D721Med (cell line): Measurements from ENCODE around the gene AP3B1.

Experiments
- DNase-seq: peaks from one replicate; pipeline ENCODE4 v3.0.0; 2011; ENCODE audit warnings: low spot score; ENCODE audit not compliant: insufficient read length
- FAIRE-seq: peaks from 2 replicates; lab custom pipeline; 2011; peaks lifted over from hg19 to GRCh38; lab: Jason Lieb, UNC
- TF ChIP-seq, protein P1 (sequence below): IDR thresholded peaks from 2 replicates; pipeline ENCODE4 v1.5.1; 2012; ENCODE audit warnings: mild to moderate bottlenecking, control low read depth; ENCODE audit not compliant: insufficient read depth; ENCODE audit errors: missing control alignments

Gene AP3B1

DNA sequence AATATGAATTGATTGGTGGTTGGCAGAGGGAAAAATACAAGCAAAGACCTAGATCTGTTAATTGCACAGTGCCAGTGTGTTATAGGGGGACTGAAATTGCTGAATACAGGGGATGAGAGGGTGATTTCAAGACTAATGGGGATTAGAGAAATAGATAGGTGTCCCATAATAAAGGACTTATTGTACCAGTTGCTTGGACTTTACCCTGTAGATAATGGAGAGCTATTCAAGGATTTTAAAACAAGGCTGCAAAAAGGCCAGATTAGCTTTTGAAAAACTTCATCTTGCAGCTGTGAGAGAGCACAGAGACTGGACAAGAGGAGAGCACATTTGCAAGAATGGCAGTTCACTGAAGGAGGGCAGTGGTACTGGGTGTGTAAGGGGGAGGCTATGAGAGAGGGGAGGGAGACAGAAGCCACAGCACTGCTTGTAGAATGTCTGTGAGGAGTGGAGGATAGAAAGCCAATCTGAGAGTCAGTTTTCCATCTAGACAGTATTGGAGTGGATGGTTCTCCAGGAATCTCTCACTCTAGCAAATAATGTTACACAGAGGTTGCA lies 37.1 kb upstream of the AP3B1 start:
- TF ChIP-seq, protein P1, sequence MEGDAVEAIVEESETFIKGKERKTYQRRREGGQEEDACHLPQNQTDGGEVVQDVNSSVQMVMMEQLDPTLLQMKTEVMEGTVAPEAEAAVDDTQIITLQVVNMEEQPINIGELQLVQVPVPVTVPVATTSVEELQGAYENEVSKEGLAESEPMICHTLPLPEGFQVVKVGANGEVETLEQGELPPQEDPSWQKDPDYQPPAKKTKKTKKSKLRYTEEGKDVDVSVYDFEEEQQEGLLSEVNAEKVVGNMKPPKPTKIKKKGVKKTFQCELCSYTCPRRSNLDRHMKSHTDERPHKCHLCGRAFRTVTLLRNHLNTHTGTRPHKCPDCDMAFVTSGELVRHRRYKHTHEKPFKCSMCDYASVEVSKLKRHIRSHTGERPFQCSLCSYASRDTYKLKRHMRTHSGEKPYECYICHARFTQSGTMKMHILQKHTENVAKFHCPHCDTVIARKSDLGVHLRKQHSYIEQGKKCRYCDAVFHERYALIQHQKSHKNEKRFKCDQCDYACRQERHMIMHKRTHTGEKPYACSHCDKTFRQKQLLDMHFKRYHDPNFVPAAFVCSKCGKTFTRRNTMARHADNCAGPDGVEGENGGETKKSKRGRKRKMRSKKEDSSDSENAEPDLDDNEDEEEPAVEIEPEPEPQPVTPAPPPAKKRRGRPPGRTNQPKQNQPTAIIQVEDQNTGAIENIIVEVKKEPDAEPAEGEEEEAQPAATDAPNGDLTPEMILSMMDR = no peak
- DNase-seq = no peak
- no peak for FAIRE-seq

DNA sequence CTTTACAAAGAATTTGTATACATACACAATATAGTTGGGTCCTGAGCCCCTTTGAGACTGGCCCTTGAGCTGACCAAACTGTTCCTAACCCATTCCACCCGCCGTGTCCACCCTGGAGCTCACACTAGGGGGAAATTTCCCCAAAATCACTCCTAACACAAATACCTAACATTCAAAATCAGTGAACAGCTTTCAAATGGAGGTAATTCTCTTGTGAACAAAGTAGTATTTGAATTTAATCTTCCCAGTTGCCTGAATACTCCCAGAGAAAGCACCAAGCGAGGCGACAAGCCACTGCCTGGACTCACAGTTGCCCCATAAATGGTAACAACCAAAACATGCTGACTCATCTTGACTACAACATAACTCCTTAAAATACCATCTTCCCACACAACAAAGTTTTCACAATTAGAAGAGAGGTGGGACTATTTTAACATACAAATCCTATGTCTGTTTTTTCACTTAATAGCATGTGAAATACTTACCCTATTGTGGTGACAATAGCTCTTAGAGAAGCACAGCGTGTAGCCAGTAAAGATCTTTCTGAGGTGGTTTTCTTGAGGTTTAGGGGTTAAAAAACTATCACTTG lies 34.2 kb upstream of the AP3B1 start:
- DNase-seq (no peak), FAIRE-seq (peak; percentile 32)
- TF ChIP-seq, protein P1 = no peak

DNA sequence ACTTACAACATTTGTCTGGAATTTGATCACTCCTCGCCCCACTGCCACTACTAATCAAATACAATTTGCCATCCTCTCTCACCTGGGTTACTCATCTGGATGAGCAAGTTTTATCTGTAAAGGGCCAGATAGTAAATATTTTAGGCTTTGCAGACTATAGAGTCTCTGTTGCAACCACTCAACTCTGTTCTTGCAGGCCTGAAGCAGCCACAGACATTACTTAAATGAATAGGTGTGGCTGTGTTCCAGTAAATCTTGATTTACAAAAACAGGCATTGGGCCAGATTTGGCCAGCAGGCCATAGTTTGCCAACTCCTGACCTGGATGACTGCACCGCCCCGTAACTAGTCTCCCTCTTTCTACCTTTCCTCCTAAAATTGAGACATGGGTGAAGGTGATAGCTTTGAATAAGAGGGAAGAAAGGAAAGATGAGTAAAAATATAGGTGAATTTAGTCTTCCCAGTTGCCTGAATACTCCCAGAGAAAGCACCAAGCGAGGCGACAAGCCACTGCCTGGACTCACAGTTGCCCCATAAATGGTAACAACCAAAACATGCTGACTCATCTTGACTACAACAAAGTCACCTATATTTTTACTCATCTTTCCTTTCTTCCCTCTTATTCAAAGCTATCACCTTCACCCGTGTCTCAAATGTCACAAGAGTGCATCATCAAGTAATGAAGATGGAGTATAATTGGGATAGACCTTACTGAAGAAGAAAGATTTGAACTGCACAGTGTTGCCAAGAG lies 33.4 kb upstream of the AP3B1 start:
- no peak for FAIRE-seq
- no peak for DNase-seq
- TF ChIP-seq, protein P1 = no peak

DNA sequence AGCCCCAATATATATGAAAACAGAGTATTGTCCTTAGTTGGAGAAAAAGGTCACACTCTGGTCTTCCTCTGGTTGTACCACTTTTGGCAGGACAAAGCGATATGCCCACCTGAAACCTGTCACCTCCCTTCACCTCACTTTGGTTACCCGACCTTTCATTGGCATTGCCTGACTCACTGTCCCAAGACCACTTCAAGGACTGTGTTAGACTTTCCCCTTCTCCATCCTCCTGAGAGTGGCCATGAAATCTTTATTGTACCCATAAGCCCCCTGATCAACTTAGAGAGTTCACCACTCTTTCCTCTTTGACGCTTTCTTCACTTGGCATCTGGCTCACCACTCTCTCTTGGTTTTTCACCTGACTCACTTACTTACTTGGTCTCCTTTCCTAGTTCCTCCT lies 32.4 kb upstream of the AP3B1 start:
- TF ChIP-seq, protein P1 = no peak
- no peak for FAIRE-seq

DNA sequence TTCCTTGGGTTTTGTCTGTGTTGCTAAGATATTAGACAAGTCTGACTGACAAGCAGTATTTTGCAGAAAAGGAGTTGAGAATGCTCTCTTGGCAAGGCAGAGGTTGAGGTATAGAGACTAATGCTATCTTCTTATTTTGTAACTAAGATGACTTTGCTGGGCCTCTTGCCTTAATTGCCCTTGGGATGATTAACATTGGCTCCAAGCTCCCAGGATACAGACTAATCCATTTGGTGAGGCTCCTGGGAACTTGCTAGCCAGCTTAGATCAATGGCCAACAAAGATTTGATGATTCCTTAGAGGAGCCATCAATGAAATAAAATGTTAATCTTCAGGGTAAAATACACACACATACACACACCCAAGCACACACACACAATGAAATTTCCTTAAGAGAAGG lies 28.7 kb upstream of the AP3B1 start:
- TF ChIP-seq, protein P1 = no peak
- peak; percentile 87 for FAIRE-seq
- DNase-seq = no peak

More for the DNA sequence above, 32.4 kb upstream of the AP3B1 start:
- DNase-seq = no peak

DNA sequence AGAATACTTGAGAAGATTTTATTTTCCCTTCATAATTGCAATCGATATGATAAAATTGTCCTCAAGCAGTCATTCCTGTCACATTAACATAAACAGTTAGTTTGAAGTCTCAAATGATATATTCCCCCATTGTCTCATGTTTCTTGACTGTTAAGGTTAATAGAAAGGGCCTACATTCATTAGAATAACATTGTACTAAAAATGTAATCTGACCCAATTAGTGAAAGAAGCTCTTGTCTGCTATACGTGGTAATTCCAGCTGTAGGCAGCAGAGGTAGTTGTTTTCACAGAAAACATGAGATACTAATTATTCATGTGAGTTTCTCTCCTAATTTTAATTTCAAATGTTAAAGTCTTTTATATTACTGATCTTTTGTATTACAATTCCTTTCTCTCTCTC lies 25.9 kb upstream of the AP3B1 start:
- DNase-seq (no peak), FAIRE-seq (peak; percentile 69)
- TF ChIP-seq, protein P1 = peak; percentile 67

DNA sequence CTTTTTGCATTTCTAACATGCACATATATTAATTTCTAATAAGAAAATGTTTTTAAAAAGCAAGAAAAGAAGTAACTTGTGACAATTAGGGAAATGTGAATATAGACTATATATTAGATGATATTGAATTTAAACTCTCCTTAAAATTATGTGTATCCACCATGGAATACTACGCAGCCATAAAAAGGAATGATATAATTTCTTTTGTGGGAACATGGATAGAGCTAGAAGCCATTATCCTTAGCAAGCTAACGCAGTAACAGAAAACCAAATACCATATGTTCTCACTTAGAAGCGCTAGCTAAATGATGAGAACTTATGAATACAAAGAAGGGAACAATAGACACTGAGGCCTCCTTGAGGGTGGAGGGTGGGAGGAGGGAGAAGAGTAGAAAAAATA lies 23.8 kb upstream of the AP3B1 start:
- no peak for DNase-seq
- no peak for FAIRE-seq
- TF ChIP-seq, protein P1 = no peak
